HG03521 (cell line): ENCODE results near the gene RABEP1.
"Not testable (repeated sequence)": the region's sequence is repeated elsewhere in the genome, so short reads cannot be mapped to it uniquely, and the experiment has no call there.

Source experiments
- ATAC-seq: cut with Tn5 transposase; IDR thresholded peaks from one replicate; pipeline ENCODE4 v1.9.1; 2021; ENCODE audit warnings: mild to moderate bottlenecking, moderate library complexity; ENCODE audit not compliant: unreplicated experiment

RABEP1 gene

DNA sequence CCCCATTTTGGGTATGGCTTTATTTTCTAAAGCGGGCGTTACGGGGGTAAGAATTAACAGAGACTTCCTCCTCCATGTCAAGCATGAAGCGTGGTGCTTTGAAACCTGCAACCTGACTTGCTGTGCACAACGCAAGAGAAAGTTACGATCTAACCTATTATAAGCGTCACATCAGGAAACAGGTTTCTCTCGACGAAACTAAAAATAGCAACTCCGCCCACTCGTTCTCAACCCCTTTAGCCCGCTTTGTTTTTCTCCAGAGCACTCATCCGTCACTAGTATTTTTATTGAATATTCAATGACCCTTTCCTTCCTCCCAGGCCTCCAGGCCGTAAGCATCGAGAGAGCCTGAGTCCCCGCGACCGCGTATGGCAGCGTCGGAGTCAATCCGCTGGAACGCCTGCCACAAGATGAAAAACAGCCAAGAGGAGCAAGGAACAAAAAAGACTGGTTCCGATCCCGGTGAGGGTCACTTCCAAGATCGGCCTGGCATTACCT is 136.8 kb downstream of the RABEP1 start:
- peak; percentile 29 for ATAC-seq

DNA sequence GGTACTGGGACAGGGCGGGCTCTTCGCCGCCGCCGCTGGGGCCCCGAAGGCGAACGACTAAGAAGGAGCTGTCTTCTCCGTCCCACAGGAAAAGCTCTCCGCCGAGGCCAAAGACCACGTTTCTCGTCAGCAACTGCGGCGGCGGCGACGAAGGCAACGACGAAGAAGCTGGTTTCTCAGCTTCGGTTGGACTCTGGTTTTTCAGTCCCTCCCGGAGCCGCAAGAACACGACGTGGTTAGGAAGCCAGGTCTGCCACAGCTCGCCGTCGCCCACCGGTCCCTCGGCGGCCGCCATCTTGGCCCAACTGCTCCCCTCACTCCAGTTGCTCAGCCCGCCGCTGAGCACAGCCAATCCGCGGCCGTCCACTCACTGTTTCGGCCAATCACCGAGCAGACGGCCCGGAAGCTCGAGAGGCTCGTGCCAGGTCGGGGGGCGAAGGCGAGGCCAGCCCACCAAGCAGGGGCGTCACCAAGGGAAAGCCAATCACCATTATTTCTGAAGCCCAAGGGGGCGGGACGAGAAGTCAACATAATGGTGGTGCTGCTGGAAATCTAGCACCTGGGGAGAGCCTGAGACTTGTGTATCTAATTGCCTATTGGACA is 137.4 kb downstream of the RABEP1 start, which contains the start of gene NUP88:
NUP88 (minus strand) TSS at position 307 of the 603 bp plus-strand sequence; CDS start at position 295, 12 bp downstream.
- ATAC-seq = peak; percentile 89

- ATAC-seq = peak; percentile 42
Measured at GRCh38 chr17:5419959-5420653, 138.0 kb downstream of the RABEP1 start, which contains the start of gene RPAIN. Gene RPAIN, plus strand, starts transcription at chr17:5420182. Its CDS starts 29 bp downstream, at chr17:5420211.

- ATAC-seq = no peak
Measured at GRCh38 chr17:5422505-5422904, 140.4 kb downstream of the RABEP1 start.

- no peak for ATAC-seq
Measured at GRCh38 chr17:5424909-5425308, 142.8 kb downstream of the RABEP1 start.

DNA sequence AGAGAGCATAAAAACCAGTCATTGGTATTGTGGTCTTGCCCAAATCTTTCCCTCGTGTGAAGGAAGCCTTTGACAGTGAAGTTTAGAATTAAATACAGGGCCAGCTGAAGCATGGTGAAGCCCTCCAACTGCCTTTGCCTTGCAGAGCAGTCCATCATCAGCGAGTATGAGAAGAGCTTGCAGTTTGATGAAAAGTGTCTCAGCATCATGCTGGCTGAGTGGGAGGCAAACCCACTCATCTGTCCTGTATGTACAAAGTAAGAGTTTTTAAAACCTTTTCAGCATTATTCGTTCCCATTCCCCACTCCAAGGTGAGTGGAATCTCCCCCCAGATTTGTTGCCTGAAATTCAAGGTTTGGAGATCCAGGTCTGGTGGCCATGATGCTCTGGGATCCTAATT is 143.7 kb downstream of the RABEP1 start:
- ATAC-seq = no peak

DNA sequence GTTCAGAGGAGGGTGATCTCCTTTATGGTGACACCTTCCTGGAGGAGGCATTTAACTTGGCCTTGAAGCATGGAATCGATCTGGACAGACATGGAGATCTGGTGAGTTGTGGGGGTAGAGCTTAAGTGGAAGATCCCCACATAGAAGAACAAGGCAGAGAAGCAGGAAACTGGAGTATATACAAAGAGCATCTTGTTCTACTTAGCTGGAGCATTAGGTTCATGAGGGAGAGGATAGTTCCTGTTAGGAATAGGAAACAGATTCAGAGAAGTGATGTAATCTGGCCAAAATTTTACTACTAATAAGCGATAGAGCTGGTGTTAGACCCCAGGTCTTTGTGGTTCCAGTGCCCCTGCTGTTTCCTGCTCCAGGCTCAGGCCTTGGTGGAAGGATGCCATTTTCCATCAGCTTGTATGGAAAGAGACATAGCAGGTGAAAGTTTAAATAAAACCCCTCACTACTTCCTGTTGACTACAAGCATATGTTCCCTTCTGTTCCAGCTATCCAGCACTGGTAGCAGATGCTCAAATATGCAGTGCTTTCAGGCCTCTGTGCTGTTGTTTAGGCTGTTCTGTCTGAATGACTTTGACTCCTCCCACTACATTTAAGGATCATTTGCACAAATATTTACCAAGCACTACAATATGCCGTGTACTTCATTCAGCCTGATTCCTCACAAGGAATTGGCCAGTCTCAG is 147.3 kb downstream of the RABEP1 start:
- ATAC-seq = no peak

DNA sequence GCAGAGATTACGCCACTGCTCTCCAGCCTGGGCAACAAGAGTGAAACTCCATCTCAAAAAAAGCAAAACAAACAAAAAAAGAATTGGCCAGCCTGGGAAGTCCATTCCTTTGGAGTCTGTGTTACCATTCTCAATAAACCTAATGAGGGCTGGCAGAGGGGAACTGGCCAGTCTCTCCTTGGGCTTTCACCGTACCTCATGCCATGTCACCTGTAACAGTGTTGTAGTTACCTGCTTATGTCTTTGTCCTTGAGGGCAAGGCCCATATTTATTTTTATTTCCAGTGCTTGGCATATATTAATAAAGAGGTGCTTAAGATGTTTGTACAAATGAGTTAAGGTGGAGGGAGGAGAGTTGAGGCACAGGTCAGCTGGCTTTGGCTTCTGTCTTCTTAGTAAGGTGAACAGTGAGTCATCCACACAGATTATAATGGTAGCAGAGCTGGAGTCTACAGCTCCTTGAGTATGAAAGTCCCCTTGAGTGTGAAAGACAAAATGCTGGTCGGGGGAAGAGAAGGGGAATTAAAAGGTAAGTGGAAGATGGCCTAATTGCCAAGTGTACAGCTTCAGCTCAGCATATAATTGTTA is 148.4 kb downstream of the RABEP1 start:
- ATAC-seq = no peak

- ATAC-seq = not testable (repeated sequence)
Measured at GRCh38 chr17:5431234-5431633, 149.2 kb downstream of the RABEP1 start.

DNA sequence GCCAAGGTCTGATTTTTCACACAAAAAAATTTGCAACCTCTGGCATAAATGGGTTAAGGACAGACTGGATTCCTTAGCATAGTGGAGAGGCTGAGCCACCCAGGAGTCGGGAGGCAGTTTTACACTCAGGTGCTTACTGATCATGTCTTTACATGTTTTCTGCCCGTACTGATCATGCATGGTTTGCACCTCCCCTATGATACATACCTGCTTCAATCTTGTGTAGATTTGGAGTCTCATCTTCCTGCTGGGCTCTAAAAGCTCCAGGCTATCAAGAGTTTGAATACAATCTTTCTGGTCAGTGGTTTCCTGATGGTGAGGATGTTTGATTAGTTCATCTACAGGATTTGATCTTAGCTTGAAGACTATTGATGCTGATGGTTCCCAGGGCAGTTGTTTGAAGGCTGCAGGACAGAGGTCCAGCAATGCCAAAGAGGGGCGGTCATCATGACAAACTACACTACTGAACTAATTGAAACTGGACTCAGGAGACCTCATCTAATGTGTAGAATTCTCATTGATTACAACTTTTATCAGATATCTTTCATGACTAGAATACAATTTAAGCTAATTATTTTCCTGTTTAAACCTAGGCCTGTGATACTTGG is 150.0 kb downstream of the RABEP1 start:
- ATAC-seq = no peak

- no peak for ATAC-seq
Measured at GRCh38 chr17:5434984-5435383, 152.9 kb downstream of the RABEP1 start.
